ENCODE data around the gene TRABD2B.
"Not testable (repeated sequence)": the region's sequence is repeated elsewhere in the genome, so short reads cannot be mapped to it uniquely, and the experiment has no call there.

Gene TRABD2B

GRCh38 chr1:47963568-47964358, 33.4 kb downstream of the TRABD2B start:
- DNase-seq: no peak

GRCh38 chr1:47962750-47963492, 34.3 kb downstream of the TRABD2B start:
- no peak for DNase-seq

GRCh38 chr1:47961835-47962234, 35.4 kb downstream of the TRABD2B start:
- DNase-seq: not testable (repeated sequence)

GRCh38 chr1:47956491-47956890, 40.7 kb downstream of the TRABD2B start:
- not testable (repeated sequence) for DNase-seq

GRCh38 chr1:47953661-47954060, 43.5 kb downstream of the TRABD2B start:
- DNase-seq: no peak

- no peak for DNase-seq
Observed at GRCh38 chr1:47951545-47952235, 45.5 kb downstream of the TRABD2B start.

GRCh38 chr1:47951026-47951425, 46.2 kb downstream of the TRABD2B start:
- no peak for DNase-seq

GRCh38 chr1:47950471-47950870, 46.7 kb downstream of the TRABD2B start:
- no peak for DNase-seq

GRCh38 chr1:47948126-47948525, 49.1 kb downstream of the TRABD2B start:
- no peak for DNase-seq

- no peak for DNase-seq
Observed at GRCh38 chr1:47947531-47947930, 49.7 kb downstream of the TRABD2B start.

GRCh38 chr1:47944561-47944960, 52.6 kb downstream of the TRABD2B start:
- DNase-seq: no peak

- DNase-seq: no peak
Observed at GRCh38 chr1:47942240-47942629, 55.0 kb downstream of the TRABD2B start.

- no peak for DNase-seq
Observed at GRCh38 chr1:47941609-47942239, 55.5 kb downstream of the TRABD2B start.

GRCh38 chr1:47940779-47941178, 56.4 kb downstream of the TRABD2B start:
- no peak for DNase-seq

- no peak for DNase-seq
Observed at GRCh38 chr1:47940326-47940725, 56.9 kb downstream of the TRABD2B start.

GRCh38 chr1:47938520-47938919, 58.7 kb downstream of the TRABD2B start:
- no peak for DNase-seq

- DNase-seq: no peak
Observed at GRCh38 chr1:47937586-47938254, 59.5 kb downstream of the TRABD2B start.

- no peak for DNase-seq
Observed at GRCh38 chr1:47936916-47937551, 60.2 kb downstream of the TRABD2B start.

GRCh38 chr1:47935856-47936255, 61.3 kb downstream of the TRABD2B start:
- DNase-seq: no peak

- no peak for DNase-seq
Observed at GRCh38 chr1:47935163-47935562, 62.0 kb downstream of the TRABD2B start.

- no peak for DNase-seq
Observed at GRCh38 chr1:47934243-47934805, 62.9 kb downstream of the TRABD2B start.

- no peak for DNase-seq
Observed at GRCh38 chr1:47932743-47933142, 64.4 kb downstream of the TRABD2B start.

Data from activated CD4-positive, alpha-beta T cell treated with anti-CD3 and anti-CD28 coated beads for 1 hour (primary cell).